GM18517 (cell line): ENCODE results near the gene ACOX3.
"Not testable (repeated sequence)": the region's sequence is repeated elsewhere in the genome, so short reads cannot be mapped to it uniquely, and the experiment has no call there.

Experiments used
- ATAC-seq: cut with Tn5 transposase; IDR thresholded peaks from one replicate; pipeline ENCODE4 v1.9.1; 2021; ENCODE audit warnings: mild to moderate bottlenecking, moderate library complexity; ENCODE audit not compliant: unreplicated experiment

ACOX3 gene

DNA sequence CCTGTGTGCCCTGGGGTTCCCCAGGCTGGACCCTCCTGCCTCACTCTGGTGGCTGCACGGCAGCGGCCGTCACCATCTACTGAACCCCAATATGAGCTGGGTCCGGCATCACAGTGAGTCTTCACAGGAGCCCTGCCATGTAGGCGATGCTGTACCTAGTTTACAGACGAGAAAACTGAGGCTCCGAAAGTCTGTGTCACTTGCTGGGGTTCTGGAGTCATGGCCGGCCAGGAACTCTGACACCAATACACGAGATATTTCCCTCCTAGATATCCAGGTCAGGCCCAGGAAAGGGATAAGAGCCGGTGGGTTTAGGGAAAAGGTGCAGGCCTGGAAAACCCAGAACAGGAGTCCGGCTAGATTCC, 96.6 kb downstream of the ACOX3 start:
- ATAC-seq: no peak

DNA sequence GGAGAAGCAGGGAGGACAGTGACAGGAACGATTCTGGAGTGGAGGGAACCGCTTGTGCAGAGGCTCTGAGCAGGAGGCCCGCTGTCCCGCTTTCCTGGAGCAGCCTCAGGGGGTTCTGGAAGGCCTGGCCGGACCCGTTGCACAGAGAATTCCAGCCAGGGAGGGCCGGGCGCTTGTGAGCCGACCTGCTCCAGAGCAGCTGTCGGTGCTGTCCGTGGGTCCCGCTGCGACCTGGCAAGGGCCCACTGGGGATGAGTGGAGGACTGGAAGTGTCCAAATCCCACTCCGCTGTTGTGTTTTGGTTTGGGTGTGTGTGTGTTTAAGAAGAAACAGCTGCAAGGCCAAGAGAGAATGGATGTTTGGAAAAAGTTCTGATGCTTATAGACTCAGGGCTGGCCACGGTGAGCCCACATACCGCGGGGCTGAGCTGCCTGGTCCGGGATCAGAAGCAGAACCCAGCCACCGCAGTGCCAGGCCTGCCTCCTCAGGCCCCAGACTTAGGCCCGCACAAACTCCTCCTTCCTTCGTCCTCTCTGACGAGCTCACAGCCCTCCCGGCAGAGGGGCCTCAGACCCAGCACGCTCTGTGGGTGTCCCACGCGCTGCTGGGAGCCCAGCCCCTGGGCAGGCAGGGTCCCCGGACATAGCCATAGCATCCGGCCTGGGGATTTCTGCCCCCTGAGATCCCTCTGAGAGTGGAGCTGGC, 97.1 kb downstream of the ACOX3 start:
- ATAC-seq: no peak

DNA sequence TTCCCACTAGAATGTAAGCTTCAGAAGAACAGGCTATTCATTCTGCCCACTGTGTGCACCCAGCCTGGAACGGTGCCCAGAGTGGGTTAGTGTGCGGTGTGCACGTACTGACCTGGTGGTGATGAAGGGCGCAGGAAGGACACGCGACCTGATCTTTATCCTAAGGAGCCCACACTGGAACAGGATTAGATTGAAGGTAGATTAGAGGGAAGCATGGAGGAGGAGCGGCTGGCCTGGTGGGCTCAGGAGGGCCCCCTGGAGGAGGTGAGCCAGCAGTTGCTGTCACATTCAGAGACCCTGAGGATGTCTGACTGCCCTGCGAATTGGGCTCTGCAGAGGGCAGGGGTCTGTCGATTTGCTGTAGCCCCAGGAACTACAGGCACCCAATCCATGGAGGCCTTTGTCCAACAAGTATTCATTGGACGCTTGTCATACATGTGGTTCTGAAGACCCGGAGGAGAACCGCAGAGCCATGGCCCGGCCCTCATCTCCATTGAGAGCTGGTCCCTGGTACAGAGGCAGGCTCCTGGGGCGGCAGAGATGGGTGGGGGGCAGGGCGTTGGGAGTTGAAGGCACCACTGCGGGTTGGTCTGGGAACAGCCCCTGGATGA, 97.8 kb downstream of the ACOX3 start:
- ATAC-seq: no peak

GRCh38 chr4:8341691-8342090, 98.8 kb downstream of the ACOX3 start:
- ATAC-seq: no peak

DNA sequence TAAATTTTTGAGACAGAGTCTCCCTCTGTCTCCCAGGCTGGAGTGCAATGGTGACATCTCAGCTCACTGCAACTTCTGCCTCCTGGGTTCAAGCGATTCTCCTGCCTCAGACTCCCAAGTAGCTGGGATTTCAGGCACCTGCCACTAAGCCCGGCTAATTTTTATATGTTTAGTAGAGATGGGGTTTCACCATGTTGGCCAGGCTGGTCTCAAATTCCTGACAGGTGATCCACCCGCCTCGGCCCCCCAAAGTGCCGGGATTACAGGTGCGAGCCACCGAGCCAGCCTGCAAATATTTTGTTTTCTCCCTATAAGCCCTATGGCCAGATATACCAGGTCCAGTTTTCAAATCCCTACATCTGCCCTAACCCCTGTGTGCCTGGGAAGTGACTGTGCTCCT, 99.2 kb downstream of the ACOX3 start:
- not testable (repeated sequence) for ATAC-seq

GRCh38 chr4:8340781-8341241, 99.7 kb downstream of the ACOX3 start:
- no peak for ATAC-seq

DNA sequence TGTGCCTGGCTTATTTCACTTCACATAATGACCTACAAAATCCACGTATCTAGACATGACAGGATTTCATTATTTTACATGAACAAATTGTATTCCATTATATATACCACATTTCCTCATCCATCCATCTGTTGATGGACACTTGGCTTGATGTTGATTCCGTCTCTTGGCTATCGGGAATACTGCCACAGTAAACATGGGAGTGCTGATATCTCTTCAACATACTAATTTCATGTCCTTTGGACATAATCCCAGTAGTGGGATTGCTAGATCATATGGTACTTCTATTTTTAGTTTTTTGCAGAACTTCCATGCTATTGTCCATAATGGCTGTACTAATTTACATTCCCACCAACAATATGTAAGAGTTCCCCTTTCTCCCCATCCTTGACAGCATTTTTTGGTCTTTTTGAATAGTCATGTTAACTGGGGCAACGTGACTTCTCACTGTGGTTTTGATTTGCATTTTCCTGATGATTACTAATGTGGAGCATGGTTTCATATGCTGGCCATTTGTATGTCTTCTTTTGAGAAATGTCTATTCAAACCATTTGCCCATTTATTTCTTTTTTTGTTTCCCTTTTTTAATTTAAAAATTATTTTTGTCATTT, 102.1 kb downstream of the ACOX3 start:
- ATAC-seq: no peak

GRCh38 chr4:8336412-8337075, 104.0 kb downstream of the ACOX3 start:
- ATAC-seq: no peak

GRCh38 chr4:8335848-8336247, 104.7 kb downstream of the ACOX3 start:
- ATAC-seq: no peak

DNA sequence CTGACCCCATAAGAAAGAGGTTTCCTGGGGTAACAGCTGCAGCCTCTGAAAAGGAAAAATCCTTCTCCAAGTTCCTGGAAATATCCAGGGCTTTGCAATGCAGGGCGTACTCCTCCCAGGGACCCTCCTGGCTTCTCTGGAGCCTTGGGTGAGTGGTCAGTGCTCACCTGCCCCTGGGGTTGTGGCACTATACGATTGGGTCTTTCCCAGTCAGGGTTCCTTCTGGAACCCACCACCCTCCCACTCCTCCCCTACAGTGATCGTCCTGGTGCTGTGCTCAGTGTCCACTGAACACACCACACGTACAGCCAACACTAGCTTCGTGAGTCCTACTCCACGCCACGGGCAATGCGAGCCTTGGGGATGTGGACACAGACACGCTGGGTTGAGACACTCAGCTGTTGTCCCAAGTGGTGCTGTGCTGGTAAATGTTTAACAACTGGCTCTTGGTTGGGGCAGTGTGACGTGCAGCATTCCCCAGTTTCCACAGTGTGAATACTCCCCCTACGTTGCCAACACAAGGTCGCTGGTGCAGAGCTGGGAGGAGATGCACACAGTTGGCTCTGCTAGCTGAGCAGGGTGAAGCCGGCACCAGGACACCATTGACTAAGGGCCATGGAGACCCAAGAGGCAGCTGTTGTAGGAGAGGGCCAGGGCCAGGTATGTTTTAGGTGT, 105.6 kb downstream of the ACOX3 start:
- ATAC-seq: no peak

GRCh38 chr4:8333726-8334460, 106.6 kb downstream of the ACOX3 start:
- no peak for ATAC-seq

GRCh38 chr4:8332891-8333331, 107.6 kb downstream of the ACOX3 start:
- ATAC-seq: no peak

DNA sequence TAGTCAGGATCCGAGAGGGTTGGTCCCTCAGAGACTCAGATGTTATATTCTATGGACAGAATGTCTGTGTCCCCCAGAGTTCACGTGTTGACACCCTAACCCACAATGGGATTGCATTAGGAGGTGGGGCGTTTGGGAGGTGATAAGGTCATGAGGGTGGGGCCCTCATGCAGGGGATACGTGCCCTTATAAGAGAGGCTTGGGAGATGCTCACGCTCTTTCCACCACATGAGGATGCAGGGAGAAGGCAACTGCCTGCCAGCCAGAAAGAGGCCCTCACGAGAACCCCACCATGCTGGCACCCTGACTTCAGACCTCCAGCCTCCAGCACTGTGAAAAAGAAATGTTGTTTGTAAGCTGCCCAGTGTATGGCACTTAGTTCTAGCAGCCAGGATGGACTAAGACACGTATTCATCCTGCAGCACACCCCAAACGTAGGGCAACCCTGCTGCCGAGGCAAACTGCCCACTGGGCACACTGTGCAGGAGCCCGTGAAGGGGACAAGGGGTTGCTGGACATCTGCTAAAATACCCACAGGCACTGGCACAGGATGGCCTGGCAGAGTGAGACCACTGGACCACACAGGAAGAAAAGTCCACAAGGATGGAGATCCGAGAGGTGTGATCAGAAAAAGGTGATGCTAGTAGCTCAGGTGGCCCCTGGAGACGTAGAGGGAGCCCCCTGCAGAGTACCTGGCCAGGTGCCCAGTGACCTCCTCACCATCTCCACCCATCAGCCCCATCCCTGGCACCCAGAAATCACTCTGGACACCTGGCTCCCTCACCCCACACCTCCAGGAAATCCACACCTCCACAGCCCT, 108.3 kb downstream of the ACOX3 start:
- ATAC-seq: no peak

DNA sequence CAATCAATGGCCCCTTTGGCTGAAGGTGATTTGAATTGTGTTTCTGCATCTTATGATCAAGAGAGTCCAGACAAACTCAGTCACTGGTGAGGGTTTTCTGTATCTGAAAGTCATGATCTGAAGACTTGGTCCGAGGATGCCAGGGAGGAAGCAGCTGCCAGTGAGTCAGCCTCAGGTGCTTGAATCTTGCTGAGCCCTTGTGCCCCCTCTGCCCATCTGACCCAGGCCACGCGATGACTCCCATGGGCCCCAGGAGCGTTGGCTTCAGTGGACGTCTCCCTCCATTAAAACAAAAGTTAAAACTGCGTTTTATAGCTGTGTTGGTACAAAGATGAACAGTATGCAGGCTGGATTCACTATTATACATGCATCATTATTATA, 109.0 kb downstream of the ACOX3 start:
- no peak for ATAC-seq

DNA sequence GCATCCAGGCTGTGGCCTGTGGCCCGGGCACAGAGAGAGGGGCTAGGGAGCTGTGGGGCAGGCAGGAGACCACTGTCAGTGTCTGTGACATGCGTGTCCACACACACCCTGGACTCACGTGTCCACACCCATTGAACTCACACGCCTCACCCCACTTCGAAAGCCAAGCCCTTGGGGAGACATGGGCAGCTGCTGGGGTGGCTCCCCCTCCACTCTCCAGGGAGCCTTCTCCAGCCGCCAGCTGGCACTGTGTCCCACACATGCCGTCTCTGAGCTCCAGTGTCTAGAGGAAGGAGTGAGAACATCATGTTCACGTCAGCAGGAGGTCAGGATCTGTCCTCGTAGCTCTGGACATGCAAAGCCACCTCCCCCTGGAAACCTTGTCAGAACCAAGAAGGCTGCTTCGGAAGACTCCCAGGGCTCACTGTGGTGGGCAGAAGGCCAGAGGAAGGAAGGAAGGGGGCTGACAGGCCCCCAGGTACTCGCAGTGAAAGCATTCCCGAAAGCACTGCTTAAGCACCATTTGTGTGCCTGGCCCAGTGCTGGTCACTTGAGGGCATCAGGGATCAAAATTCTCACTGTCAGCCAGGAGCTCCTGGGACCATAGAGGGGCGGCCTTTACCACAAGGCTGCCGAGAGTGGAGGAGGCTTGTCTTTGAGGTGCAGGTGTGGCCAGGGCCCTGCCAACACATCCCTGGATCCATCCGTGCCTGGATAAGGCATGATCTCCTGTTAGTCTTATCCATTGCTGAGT, 109.5 kb downstream of the ACOX3 start:
- ATAC-seq: no peak

DNA sequence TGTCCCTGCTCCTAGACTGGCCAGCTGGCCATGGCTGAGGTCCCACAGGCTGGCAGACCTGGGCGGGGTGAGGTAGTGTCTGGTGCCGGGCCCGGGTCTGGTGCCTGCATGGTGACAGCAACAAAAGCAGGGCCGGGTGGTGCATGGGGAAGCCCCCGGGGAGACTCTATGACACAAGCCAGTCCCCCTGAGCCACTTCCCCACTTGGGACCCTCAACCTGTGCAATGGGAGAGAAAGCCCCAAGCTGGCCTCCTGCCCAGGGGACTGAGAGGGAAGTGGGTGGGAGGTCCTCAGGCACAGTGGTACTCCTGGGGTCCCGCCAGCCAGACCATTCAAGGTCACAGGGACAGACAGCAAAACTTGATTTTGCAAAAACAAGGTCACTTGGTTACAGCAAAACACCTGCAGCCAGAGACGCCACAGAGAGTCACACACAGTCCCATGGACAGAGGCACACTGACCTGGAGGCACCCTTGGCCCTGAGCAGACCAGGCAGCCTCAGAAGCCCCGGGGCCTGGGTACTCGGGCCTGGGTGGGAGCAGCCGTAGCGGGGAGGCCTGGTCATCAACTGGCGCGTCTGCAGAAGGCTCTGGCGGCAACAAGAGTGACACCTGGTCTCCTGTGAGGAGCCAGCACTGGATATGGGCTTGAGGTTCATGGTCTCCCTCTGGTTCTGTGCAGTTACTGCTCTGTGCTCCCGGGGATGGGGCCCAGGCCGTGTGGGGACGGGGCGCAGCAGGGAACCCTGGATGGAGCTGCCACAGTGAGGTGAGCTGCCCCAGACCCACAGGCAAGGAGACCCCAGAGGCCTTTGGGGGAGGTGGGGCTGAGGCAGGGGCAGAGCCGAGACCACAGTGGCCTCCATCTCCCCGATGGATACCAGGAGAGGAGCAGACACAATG, 110.4 kb downstream of the ACOX3 start:
- ATAC-seq: no peak

GRCh38 chr4:8329560-8329858, 111.0 kb downstream of the ACOX3 start:
- no peak for ATAC-seq

GRCh38 chr4:8328866-8329559, 111.5 kb downstream of the ACOX3 start:
- no peak for ATAC-seq
